SW480 (cell line): Measurements from ENCODE around the gene PTPRD.

Experiments
- DNase-seq: peaks from one replicate; pipeline ENCODE4 v3.0.0-alpha.2; 2016; ENCODE audit warnings: low spot score

The PTPRD gene

GRCh38 chr9:9893837-9894236, 719.0 kb downstream of the PTPRD start:
- DNase-seq, result peak; percentile 2

GRCh38 chr9:9892217-9892616, 720.6 kb downstream of the PTPRD start:
- no peak for DNase-seq

GRCh38 chr9:9881692-9882091, 731.1 kb downstream of the PTPRD start:
- DNase-seq, result no peak

- no peak for DNase-seq
These were observed 738.5 kb downstream of the PTPRD start for GRCh38 chr9:9874270-9874669.

- no peak for DNase-seq
These were observed 750.5 kb downstream of the PTPRD start for GRCh38 chr9:9862235-9862810.

GRCh38 chr9:9855177-9856078, 757.4 kb downstream of the PTPRD start:
- DNase-seq, result peak; percentile 2

- no peak for DNase-seq
These were observed 765.1 kb downstream of the PTPRD start for GRCh38 chr9:9847750-9848149.

GRCh38 chr9:9846557-9846956, 766.2 kb downstream of the PTPRD start:
- DNase-seq, result no peak

- DNase-seq, result no peak
These were observed 792.4 kb downstream of the PTPRD start for GRCh38 chr9:9820436-9820835.

GRCh38 chr9:9819886-9820285, 792.9 kb downstream of the PTPRD start:
- DNase-seq, result no peak

GRCh38 chr9:9817176-9817575, 795.6 kb downstream of the PTPRD start:
- no peak for DNase-seq

- no peak for DNase-seq
These were observed 808.7 kb downstream of the PTPRD start for GRCh38 chr9:9804109-9804508.

- no peak for DNase-seq
These were observed 813.5 kb downstream of the PTPRD start for GRCh38 chr9:9799287-9799686.

GRCh38 chr9:9792144-9792857, 820.5 kb downstream of the PTPRD start:
- DNase-seq, result no peak

GRCh38 chr9:9791611-9792010, 821.2 kb downstream of the PTPRD start:
- peak; percentile 5 for DNase-seq

GRCh38 chr9:9790216-9790872, 822.5 kb downstream of the PTPRD start:
- DNase-seq, result peak; percentile 50

GRCh38 chr9:9783711-9784110, 829.1 kb downstream of the PTPRD start:
- no peak for DNase-seq

- no peak for DNase-seq
These were observed 829.6 kb downstream of the PTPRD start for GRCh38 chr9:9783211-9783610.

- no peak for DNase-seq
These were observed 834.5 kb downstream of the PTPRD start for GRCh38 chr9:9778293-9778692.

- no peak for DNase-seq
These were observed 838.3 kb downstream of the PTPRD start for GRCh38 chr9:9774471-9774870.

GRCh38 chr9:9771314-9771713, 841.5 kb downstream of the PTPRD start:
- no peak for DNase-seq

GRCh38 chr9:9764821-9765220, 848.0 kb downstream of the PTPRD start:
- DNase-seq, result no peak
